ENCODE measurements around the gene WASHC2A. TPM values are rescaled to one million over a fixed set of nuclear protein-coding genes. Genes with fewer than 3 reads are reported as not detected.

WASHC2A gene
- polyA plus RNA-seq, 1 experiment: 59.9 TPM

Other genes with a start within 250 kb of the WASHC2A start
- gene PARG, start 125.9 kb upstream of the WASHC2A start, polyA plus RNA-seq (2011; rRNA removed): 12.2 and 13.7 TPM in 2 replicates
- gene TIMM23B, start 125.9 kb upstream of the WASHC2A start, polyA plus RNA-seq (2011; rRNA removed): 16.6 and 17.6 TPM in 2 replicates
- gene AGAP6, start 79.5 kb upstream of the WASHC2A start, polyA plus RNA-seq (2011; rRNA removed): 7.0 and 7.9 TPM in 2 replicates
- 0.37 and 1.6 TPM in 2 replicates for gene ASAH2, start 183.6 kb downstream of the WASHC2A start, polyA plus RNA-seq (2011; rRNA removed)

Measured in AG04450 (cell line).